GM12865 (cell line): ENCODE measurements around the gene BARX2.

Experiments used
- DNase-seq: peaks from one replicate; pipeline ENCODE4 v3.0.0; 2010; ENCODE audit warnings: low read depth
- H3K4me3 ChIP-seq: 2 replicates; pipeline ENCODE4 v1.5.1; 2011; ENCODE audit warnings: mild to moderate bottlenecking, low read depth, low read length, control low read depth
- TF ChIP-seq, protein P1 (sequence below): IDR thresholded peaks from 2 replicates; pipeline ENCODE4 v1.5.1; 2011; ENCODE audit warnings: low read length, control low read depth, low read depth, inconsistent platforms; ENCODE audit not compliant: insufficient read depth; ENCODE audit errors: missing control alignments

Gene BARX2

DNA sequence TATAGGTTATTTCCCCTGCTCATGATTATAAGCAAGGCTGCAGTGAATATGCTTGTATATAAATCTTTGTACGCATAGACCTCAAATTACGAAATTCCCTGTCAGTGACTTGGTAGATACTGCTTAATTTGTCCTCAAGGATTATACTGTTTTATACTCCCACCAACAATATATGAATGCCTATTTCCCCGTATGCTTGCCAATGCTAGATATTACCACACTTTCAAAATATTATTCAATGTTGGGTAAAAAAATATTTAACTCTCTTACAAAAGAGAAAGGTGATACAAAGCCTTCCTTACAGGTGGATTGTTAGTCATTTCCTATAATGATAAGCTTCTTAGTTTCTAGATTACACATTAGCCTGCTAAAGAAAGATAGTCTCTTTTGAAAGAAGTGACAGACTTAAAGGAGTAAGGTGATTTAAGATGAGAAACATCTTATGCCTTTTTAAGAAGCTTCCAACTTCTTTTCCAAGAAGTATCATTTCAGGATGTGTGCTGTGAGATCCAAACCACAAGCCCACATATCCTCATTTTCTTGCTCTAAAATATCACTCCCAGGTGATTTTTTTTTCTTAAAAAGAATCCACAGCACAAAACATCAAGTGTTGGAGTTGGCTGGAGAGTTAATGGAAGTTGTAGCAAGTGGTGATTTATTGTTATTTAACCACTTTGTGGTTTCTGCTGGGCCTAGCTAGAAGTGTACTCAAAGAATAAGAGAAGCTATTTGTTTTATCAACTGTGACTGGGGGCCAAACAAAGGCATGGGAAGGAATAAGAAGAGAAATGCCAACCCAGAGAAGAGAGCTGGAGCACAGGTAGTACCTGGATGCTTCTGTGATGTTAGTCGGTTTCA lies 59.2 kb downstream of the BARX2 start:
- H3K4me3 ChIP-seq = no peak overlapping the region
- DNase-seq = no peak
- TF ChIP-seq, protein P1, sequence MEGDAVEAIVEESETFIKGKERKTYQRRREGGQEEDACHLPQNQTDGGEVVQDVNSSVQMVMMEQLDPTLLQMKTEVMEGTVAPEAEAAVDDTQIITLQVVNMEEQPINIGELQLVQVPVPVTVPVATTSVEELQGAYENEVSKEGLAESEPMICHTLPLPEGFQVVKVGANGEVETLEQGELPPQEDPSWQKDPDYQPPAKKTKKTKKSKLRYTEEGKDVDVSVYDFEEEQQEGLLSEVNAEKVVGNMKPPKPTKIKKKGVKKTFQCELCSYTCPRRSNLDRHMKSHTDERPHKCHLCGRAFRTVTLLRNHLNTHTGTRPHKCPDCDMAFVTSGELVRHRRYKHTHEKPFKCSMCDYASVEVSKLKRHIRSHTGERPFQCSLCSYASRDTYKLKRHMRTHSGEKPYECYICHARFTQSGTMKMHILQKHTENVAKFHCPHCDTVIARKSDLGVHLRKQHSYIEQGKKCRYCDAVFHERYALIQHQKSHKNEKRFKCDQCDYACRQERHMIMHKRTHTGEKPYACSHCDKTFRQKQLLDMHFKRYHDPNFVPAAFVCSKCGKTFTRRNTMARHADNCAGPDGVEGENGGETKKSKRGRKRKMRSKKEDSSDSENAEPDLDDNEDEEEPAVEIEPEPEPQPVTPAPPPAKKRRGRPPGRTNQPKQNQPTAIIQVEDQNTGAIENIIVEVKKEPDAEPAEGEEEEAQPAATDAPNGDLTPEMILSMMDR = no peak

DNA sequence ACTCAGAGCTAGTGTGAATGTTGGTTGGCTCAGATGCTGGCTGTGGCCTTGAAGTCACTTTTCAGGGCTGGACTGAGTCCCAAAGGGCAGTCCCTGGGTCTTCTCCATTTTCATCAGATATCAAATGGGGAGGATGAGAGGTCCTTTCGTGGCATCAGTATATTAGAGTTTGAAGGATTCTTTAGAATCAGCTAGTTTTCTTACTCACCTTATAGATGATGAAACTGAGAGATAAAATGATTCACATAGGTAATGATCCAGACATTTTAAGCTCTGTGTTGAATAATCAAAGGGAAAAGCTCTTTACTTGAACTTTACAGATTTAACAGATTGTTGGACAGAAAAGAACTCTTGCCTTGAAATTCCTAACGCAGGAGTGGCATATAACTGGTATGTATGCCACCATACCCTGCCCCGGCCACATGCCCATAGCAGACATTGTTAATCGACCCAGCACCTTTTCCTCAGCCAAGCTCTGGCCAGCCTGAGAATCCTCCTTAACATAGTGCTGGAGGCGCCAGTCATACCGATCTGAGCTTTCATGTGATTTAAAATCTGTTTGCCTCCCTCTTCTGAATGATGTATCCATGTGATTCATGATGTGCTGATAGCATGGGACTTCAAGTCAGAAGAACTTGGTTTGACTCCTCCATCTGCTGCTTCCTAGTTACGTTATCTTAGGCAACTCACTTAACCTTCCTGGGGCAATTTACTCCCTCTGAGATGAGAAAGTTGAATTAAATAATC lies 60.0 kb downstream of the BARX2 start:
- DNase-seq = no peak
- no peak overlapping the region for H3K4me3 ChIP-seq
- TF ChIP-seq, protein P1 = no peak

DNA sequence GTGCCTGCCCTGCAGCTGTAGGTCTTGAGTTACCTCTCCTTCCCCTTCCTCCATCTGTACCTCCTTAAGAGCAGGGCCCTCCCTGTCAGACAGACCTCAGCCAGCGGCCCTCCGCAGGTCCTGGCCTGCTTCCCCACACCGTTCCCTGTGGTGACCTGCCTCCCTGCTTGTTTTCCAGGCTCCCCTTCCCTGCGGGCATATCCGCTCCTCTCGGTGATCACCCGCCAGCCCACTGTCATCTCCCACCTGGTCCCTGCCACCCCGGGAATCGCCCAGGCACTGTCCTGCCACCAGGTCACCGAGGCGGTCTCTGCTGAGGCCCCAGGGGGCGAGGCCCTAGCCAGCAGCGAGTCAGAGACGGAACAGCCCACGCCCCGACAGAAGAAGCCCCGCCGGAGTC lies 60.9 kb downstream of the BARX2 start:
- DNase-seq = no peak
- TF ChIP-seq, protein P1 = no peak
- no peak overlapping the region for H3K4me3 ChIP-seq

DNA sequence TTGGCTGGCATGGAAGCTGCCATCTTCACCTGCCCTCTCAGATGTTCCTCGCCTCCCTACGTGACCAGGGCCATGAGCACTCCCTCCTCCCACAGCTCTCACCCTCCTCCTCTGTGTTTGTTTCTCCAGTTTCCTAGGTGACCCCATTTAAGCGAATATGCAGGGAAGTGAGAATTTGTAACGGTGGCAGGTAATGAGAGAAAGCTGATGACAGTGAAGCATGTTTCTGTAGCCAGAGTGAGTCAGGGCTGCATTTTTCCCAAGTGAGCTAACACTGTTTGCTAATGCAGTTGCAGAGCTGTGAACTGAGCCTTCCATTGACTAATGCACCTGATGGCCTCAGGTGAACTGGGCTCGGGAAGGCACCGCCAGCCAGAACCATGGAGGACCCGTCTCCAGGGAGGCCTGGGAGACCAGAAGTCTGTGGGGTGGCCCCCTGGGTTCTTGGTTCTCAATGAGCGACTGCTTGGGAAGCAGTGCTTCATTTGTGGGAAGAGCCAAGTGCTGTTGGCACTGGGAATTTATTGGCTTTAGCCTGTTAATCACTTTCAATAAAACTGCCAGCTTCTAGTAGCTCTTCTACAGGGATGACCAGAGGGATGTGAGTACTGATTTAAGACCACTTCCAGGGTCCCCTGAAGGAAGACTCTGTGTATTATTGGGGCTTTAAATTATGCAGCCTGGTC lies 64.5 kb downstream of the BARX2 start:
- no peak for DNase-seq

DNA sequence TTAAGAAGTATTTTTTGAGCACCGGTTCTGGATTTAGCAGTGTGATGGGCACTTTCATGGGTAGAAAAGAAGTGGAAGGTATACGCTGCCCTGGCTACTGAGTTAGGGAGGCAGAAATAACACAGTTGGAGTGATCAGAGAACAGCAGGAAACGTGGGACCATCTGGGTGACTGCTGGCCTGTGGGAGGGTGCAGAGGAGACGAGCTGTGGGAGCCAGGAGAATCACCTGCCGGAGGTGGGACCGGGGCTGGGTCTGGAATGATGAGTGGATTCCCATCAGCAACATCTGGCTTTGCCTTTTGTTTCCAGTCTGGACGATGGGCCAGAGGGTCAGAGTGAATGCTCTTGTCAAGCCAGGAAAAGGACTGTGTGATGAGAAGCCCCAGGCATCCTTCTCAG lies 66.5 kb downstream of the BARX2 start:
- no peak overlapping the region for H3K4me3 ChIP-seq
- no peak for DNase-seq
- TF ChIP-seq, protein P1 = no peak

More for the DNA sequence above, 64.5 kb downstream of the BARX2 start:
- no peak overlapping the region for H3K4me3 ChIP-seq
- TF ChIP-seq, protein P1 = no peak

DNA sequence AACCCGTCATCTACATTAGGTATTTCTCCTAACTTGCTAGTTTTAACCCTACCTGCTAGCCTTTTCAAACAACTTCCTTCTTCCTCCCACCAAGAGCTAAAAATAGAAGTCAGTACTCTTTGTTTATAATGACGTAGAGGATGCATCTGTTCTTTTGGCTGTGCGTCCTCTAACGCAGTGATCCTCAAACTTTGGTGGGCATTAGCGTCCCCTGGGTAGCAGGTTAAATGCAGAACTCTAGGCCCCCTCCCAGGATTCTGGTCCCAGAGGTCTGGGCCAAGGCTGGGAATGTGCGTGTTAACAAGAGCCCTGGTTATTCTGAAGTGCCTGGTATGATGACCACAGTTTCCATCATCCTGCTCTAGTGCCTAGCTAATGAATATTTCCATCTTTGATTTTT lies 67.6 kb downstream of the BARX2 start:
- TF ChIP-seq, protein P1 = no peak
- H3K4me3 ChIP-seq = no peak overlapping the region
- no peak for DNase-seq
